Measurements from ENCODE around the gene LRP1-AS. TPM values are rescaled to one million over a fixed set of nuclear protein-coding genes. Genes with fewer than 3 reads are reported as not detected.

LRP1-AS gene
- total RNA-seq, 4 donors from 2014 or later: not detected

DNA sequence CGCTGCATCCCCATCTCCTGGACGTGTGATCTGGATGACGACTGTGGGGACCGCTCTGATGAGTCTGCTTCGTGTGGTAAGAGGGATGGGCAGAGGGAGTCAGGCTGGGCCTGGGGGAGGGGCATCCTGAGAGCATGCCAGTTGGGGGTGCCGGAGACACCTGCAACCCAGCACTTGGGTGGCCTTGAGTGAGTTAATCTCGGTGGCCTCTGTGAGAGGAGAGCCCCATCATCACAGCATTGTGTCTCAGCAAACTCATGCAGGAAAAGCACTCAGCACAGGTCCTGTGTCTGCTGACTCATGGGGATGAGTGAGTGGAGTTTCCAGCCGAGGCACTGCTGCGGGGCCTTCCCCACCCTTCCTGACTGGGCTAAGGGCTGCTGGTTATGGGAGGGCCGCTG lies 19.6 kb upstream of the LRP1-AS start:
- TF ChIP-seq CTCF (IDR thresholded peaks at IDR 0.05; ENCODE audit: low read depth): no peak

DNA sequence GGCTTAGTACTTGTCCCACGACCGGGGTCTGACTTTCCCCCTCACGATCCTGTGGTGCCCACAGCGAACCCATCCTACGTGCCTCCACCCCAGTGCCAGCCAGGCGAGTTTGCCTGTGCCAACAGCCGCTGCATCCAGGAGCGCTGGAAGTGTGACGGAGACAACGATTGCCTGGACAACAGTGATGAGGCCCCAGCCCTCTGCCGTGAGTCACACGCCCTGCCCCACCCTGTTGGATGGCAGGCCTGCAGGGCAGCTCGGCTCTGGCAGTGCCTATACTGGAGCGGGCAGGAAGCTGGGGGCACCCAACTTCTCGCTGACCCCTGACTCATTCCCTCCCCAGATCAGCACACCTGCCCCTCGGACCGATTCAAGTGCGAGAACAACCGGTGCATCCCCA lies 18.3 kb upstream of the LRP1-AS start:
- no peak for TF ChIP-seq CTCF (IDR thresholded peaks at IDR 0.05; ENCODE audit: low read depth)

GRCh38 chr12:57164966-57165625 lies 17.7 kb upstream of the LRP1-AS start:
- no peak for TF ChIP-seq CTCF (IDR thresholded peaks at IDR 0.05; ENCODE audit: low read depth)

DNA sequence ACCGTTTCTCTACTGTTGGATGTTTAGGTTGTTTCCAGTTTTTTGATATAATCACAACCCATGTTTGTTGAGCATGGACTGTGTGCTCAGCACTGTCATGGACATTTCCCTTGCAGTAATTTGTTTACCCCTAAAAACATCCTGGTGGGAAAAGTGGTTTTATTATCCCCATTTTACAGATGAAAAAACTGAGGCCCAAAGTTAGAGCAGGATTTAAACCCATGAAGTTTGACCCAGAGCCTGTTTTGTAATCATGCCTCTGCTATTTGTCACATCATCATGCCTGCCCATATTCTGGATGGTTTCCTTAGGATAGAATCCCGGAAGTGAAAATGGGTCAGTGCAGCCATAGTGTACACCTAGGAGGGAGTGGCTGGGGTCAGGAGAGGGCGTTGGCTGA lies 17.0 kb upstream of the LRP1-AS start:
- no peak for TF ChIP-seq CTCF (IDR thresholded peaks at IDR 0.05; ENCODE audit: low read depth)

DNA sequence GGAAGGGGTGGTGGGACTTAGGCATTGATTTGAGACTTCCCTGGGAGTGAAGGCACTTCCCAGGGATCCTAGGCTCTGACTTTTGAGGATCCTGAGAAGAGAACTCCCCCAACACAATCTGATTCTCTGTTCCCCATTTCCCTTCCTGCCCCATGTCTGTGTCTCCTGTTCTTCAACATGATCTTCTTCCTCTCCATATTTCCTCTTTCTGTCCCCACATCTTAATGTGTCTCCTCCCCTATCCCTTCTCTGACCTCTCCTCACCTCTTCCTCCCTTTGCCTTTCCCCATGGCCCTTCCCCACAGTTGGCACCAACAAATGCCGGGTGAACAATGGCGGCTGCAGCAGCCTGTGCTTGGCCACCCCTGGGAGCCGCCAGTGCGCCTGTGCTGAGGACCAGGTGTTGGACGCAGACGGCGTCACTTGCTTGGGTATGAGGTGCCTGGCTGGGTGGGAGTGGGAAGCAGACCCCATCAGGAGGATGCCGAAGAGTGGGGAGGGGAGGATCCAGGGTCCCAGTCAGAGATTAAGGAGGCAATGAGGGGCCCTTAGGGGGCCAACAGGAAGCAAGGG lies 15.2 kb upstream of the LRP1-AS start:
- TF ChIP-seq CTCF (IDR thresholded peaks at IDR 0.05; ENCODE audit: low read depth): no peak

DNA sequence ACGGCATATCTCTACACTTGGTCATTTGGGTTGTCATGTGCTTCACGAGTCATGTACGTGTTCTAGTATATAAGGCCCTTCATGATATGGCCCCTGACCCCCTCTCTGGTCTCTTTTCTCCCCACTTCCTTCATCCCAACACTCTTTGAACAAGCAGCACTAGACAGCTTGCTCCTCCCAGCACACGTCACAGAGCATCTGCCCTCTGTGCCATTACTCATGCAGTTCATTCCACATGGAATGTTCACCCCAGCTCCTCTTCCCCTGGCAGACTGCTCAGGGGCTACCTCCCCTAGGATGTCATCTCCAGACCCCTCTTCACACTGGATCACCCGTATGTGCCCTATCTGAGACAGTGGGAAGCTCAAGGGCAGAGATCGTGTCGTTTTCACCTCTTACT lies 14.1 kb upstream of the LRP1-AS start:
- TF ChIP-seq CTCF (IDR thresholded peaks at IDR 0.05; ENCODE audit: low read depth): no peak

DNA sequence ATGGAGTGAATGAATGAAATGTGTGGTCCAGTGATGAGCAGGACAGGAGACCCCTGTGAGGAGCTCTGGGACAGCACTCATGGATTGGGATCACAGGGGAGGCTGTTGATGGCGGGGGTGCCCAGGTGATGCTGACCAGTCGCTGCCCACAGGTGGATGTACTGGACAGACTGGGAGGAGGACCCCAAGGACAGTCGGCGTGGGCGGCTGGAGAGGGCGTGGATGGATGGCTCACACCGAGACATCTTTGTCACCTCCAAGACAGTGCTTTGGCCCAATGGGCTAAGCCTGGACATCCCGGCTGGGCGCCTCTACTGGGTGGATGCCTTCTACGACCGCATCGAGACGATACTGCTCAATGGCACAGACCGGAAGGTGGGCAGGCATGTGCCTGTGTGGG lies 13.3 kb upstream of the LRP1-AS start:
- no peak for TF ChIP-seq CTCF (IDR thresholded peaks at IDR 0.05; ENCODE audit: low read depth)

Measured in subcutaneous adipose tissue (tissue), 4 donors.